HepG2 (cell line): ENCODE measurements around the gene APRT. TPM values are rescaled to one million over a fixed set of nuclear protein-coding genes. Genes with fewer than 3 reads are reported as not detected.
A peak's percentile ranks its signal among the peaks of the same experiment; 100 is the strongest.

ENCODE experiments used
- EED ChIP-seq: sonication (generic); formaldehyde crosslinking; IDR thresholded peaks from 2 replicates; pipeline ENCODE4 v1.5.0; 2020; ENCODE audit warnings: mild to moderate bottlenecking, missing genetic modification reagents
- GATAD2A ChIP-seq: IDR thresholded peaks from 2 replicates; pipeline ENCODE4 v1.6.1; 2016
- KDM2A ChIP-seq: sonication (generic); formaldehyde crosslinking; IDR thresholded peaks from 2 replicates; pipeline ENCODE4 v1.4.0; 2020; ENCODE audit warnings: low read depth, missing genetic modification reagents, borderline replicate concordance
- KLF6 ChIP-seq: IDR thresholded peaks from 2 replicates; pipeline ENCODE4 v1.8.0; 2016; ENCODE audit warnings: missing biosample characterization, missing genetic modification reagents
- PHF21A ChIP-seq: sonication (generic); formaldehyde crosslinking; IDR thresholded peaks from 2 replicates; pipeline ENCODE4 v1.5.0; 2020; ENCODE audit warnings: mild to moderate bottlenecking, missing genetic modification reagents
- STAT5B ChIP-seq: sonication (generic); formaldehyde crosslinking; IDR thresholded peaks from 2 replicates; pipeline ENCODE4 v1.4.0; 2020; ENCODE audit warnings: missing genetic modification reagents
- TAF1 ChIP-seq: sonication (generic); formaldehyde crosslinking; IDR thresholded peaks from 2 replicates; pipeline ENCODE4 v1.4.0; 2020; ENCODE audit warnings: missing genetic modification reagents
- TMF1 ChIP-seq: sonication (generic); formaldehyde crosslinking; IDR thresholded peaks from 2 replicates; pipeline ENCODE4 v1.8.1; 2022; ENCODE audit warnings: low read depth, missing genetic modification reagents
- YY1 ChIP-seq: IDR thresholded peaks from 2 replicates; pipeline ENCODE4 v1.6.1; 2011; ENCODE audit warnings: low read length, low read depth, moderate library complexity, mild to moderate bottlenecking; ENCODE audit not compliant: insufficient read depth, insufficient replicate concordance
- ZMYM3 ChIP-seq: sonication (generic); formaldehyde crosslinking; IDR thresholded peaks from 2 replicates; pipeline ENCODE4 v1.5.1; 2020; ENCODE audit warnings: mild to moderate bottlenecking, missing genetic modification reagents
- ZNF251 ChIP-seq: sonication (generic); formaldehyde crosslinking; IDR thresholded peaks from 2 replicates; pipeline ENCODE4 v1.9.0; 2021; ENCODE audit warnings: mild to moderate bottlenecking, missing genetic modification reagents
- ZNF337 ChIP-seq: sonication (generic); formaldehyde crosslinking; IDR thresholded peaks from 2 replicates; pipeline ENCODE4 v1.5.1; 2020; ENCODE audit warnings: missing genetic modification reagents, low read depth, mild to moderate bottlenecking, borderline replicate concordance
- ZNF552 ChIP-seq: sonication (generic); formaldehyde crosslinking; IDR thresholded peaks from 2 replicates; pipeline ENCODE4 v1.9.0; 2022; ENCODE audit warnings: missing genetic modification reagents, mild to moderate bottlenecking, borderline replicate concordance
- ZNF563 ChIP-seq: sonication (generic); formaldehyde crosslinking; IDR thresholded peaks from 2 replicates; pipeline ENCODE4 v1.8.0; 2022; ENCODE audit warnings: mild to moderate bottlenecking, moderate library complexity, missing genetic modification reagents
- ZNF589 ChIP-seq: sonication (generic); formaldehyde crosslinking; conservative IDR thresholded peaks from 2 replicates; pipeline ENCODE4 v1.8.0; 2022; ENCODE audit warnings: mild to moderate bottlenecking, moderate library complexity, missing genetic modification reagents
- polyA plus RNA-seq, 8 experiments: library from polyadenylated mRNA; depleted of rRNA in 3 of 8; stranded (reverse) in 7 of 8; unstranded in 1 of 8; fragments of >200 nt; fragmentation: Illumina TruSeq in 4 of 8; extraction: Trizol in 4 of 8; gene quantifications; 2 replicates each; pipeline versions ENCODE4 v1.2.1 to v1.2.3, GENCODE V29; 2011 to 2016; ENCODE audit warnings: low read depth in 4 of 8, missing spikeins in 1 of 8, mixed read lengths in 1 of 8; ENCODE audit not compliant: insufficient read depth in 1 of 8
- total RNA-seq, 5 experiments: library from RNA; depleted of rRNA; stranded (reverse); fragments of >200 nt; fragmentation: Illumina TruSeq; extraction: Trizol; gene quantifications; 2 replicates each; pipeline ENCODE4 v1.2.3, GENCODE V29; 2016; ENCODE audit warnings: low read depth in 1 of 5
- TF ChIP-seq, protein P1 (sequence below): IDR thresholded peaks from 2 replicates; pipeline ENCODE4 v1.6.1; 2016; ENCODE audit warnings: missing compliant biosample characterization, missing genetic modification reagents, borderline replicate concordance
- TF ChIP-seq, protein P2 (sequence below): sonication (generic); formaldehyde crosslinking; IDR thresholded peaks from 2 replicates; pipeline ENCODE4 v1.4.0; 2020; ENCODE audit warnings: missing genetic modification reagents
- TF ChIP-seq, protein P3 (sequence below): sonication (generic); formaldehyde crosslinking; IDR thresholded peaks from 2 replicates; pipeline ENCODE4 v1.8.0; 2023; ENCODE audit warnings: mild to moderate bottlenecking, missing genetic modification reagents
- TF ChIP-seq, protein P4 (sequence below): sonication (generic); formaldehyde crosslinking; IDR thresholded peaks from 2 replicates; pipeline ENCODE4 v1.9.0; 2021; ENCODE audit warnings: mild to moderate bottlenecking, missing genetic modification reagents

The APRT gene
- total and polyA plus RNA-seq, 2 of the 13 experiments (the other 11 are each of a cell fraction or from before 2014, with no cell fraction given): 155 to 242 TPM

DNA sequence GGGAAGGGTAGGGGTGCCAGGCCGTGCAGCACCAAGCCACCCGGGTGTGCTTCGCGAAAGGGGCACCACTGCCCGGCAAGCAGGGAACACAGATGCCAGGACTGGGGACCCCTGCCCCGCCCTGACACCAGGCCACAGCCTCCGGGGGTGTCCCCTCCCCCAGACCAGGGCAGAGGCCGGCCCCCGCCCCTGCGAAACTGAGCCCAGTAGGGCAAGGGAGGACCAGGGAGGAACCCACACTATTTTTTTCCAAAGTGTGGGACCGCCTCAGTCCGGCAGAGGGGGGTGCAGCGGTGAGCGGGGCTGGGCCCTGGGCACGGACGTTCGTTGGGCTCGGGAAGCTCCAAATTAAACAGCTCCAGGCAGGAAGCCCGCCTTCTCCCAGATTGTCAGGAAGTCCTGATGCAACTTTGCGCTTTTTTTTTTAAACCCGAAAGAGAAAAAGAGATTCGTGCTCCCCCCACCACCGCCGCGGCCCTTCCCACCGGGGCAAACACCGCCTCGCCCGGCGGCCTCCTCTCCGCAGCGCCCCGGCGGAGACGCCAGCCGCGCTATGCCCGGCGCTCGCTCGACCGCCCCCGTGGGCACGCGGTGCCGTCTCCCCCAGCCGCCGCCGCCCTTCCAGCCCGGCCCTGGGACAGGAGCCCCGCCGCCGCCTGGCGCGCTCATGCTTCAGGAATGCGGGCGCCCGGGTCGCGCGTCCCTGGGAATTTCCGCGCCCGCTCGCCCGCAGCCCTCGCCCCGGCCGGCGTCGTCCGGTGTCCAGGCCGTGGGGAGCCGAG lies 27.5 kb downstream of the APRT start (continued):
- TF ChIP-seq ZNF552 (CRISPR knock-in tag) (no peak), ZMYM3 (CRISPR knock-in tag) (no peak), KLF6 (CRISPR knock-in tag) (0 out of 2 replicates have a peak, but pooled peaks have one; percentile 46), YY1 (peak; percentile 30), ZNF337 (no peak), STAT5B (no peak), TMF1 (CRISPR knock-in tag) (peak; percentile 74; the same call in 1 of the 2 replicates), EED (CRISPR knock-in tag) (peak; percentile 53; the same call in 1 of the 2 replicates), ZNF251 (CRISPR knock-in tag) (no peak), GATAD2A (CRISPR knock-in tag) (peak; percentile 21), TAF1 (CRISPR knock-in tag) (peak; percentile 10; the same call in 1 of the 2 replicates), ZNF563 (CRISPR knock-in tag) (peak; percentile 26; the same call in 1 of the 2 replicates), ZNF589 (no peak), KDM2A (CRISPR knock-in tag) (peak; percentile 81), PHF21A (peak; percentile 32; the same call in 1 of the 2 replicates)
- TF ChIP-seq, protein P1, sequence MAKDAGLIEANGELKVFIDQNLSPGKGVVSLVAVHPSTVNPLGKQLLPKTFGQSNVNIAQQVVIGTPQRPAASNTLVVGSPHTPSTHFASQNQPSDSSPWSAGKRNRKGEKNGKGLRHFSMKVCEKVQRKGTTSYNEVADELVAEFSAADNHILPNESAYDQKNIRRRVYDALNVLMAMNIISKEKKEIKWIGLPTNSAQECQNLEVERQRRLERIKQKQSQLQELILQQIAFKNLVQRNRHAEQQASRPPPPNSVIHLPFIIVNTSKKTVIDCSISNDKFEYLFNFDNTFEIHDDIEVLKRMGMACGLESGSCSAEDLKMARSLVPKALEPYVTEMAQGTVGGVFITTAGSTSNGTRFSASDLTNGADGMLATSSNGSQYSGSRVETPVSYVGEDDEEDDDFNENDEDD (CRISPR knock-in tag): peak; percentile 7; the same call in 1 of the 2 replicates
- TF ChIP-seq, protein P2, sequence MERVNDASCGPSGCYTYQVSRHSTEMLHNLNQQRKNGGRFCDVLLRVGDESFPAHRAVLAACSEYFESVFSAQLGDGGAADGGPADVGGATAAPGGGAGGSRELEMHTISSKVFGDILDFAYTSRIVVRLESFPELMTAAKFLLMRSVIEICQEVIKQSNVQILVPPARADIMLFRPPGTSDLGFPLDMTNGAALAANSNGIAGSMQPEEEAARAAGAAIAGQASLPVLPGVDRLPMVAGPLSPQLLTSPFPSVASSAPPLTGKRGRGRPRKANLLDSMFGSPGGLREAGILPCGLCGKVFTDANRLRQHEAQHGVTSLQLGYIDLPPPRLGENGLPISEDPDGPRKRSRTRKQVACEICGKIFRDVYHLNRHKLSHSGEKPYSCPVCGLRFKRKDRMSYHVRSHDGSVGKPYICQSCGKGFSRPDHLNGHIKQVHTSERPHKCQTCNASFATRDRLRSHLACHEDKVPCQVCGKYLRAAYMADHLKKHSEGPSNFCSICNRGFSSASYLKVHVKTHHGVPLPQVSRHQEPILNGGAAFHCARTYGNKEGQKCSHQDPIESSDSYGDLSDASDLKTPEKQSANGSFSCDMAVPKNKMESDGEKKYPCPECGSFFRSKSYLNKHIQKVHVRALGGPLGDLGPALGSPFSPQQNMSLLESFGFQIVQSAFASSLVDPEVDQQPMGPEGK: peak; percentile 59
- TF ChIP-seq, protein P3, sequence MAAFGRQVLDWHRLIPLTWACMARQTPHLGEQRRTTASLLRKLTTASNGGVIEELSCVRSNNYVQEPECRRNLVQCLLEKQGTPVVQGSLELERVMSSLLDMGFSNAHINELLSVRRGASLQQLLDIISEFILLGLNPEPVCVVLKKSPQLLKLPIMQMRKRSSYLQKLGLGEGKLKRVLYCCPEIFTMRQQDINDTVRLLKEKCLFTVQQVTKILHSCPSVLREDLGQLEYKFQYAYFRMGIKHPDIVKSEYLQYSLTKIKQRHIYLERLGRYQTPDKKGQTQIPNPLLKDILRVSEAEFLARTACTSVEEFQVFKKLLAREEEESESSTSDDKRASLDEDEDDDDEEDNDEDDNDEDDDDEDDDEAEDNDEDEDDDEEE (CRISPR knock-in tag): peak; percentile 71; the same call in 1 of the 2 replicates
- TF ChIP-seq, protein P4, sequence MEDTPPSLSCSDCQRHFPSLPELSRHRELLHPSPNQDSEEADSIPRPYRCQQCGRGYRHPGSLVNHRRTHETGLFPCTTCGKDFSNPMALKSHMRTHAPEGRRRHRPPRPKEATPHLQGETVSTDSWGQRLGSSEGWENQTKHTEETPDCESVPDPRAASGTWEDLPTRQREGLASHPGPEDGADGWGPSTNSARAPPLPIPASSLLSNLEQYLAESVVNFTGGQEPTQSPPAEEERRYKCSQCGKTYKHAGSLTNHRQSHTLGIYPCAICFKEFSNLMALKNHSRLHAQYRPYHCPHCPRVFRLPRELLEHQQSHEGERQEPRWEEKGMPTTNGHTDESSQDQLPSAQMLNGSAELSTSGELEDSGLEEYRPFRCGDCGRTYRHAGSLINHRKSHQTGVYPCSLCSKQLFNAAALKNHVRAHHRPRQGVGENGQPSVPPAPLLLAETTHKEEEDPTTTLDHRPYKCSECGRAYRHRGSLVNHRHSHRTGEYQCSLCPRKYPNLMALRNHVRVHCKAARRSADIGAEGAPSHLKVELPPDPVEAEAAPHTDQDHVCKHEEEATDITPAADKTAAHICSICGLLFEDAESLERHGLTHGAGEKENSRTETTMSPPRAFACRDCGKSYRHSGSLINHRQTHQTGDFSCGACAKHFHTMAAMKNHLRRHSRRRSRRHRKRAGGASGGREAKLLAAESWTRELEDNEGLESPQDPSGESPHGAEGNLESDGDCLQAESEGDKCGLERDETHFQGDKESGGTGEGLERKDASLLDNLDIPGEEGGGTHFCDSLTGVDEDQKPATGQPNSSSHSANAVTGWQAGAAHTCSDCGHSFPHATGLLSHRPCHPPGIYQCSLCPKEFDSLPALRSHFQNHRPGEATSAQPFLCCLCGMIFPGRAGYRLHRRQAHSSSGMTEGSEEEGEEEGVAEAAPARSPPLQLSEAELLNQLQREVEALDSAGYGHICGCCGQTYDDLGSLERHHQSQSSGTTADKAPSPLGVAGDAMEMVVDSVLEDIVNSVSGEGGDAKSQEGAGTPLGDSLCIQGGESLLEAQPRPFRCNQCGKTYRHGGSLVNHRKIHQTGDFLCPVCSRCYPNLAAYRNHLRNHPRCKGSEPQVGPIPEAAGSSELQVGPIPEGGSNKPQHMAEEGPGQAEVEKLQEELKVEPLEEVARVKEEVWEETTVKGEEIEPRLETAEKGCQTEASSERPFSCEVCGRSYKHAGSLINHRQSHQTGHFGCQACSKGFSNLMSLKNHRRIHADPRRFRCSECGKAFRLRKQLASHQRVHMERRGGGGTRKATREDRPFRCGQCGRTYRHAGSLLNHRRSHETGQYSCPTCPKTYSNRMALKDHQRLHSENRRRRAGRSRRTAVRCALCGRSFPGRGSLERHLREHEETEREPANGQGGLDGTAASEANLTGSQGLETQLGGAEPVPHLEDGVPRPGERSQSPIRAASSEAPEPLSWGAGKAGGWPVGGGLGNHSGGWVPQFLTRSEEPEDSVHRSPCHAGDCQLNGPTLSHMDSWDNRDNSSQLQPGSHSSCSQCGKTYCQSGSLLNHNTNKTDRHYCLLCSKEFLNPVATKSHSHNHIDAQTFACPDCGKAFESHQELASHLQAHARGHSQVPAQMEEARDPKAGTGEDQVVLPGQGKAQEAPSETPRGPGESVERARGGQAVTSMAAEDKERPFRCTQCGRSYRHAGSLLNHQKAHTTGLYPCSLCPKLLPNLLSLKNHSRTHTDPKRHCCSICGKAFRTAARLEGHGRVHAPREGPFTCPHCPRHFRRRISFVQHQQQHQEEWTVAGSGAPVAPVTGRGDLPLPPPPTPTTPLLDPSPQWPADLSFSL (CRISPR knock-in tag): 0 out of 2 replicates have a peak, but pooled peaks have one; percentile 16
